Measurements from ENCODE around the gene TGFBR2.

TGFBR2 gene

GRCh38 chr3:30606301-30607031 is at the start of gene TGFBR2:
TSS of gene TGFBR2 (plus strand) at chr3:30606601. CDS start at chr3:30606884, 283 bp downstream.
- DNase-seq (ENCODE audit: low read depth), result peak; percentile 73

- no peak for DNase-seq (ENCODE audit: low read depth)
Observed at GRCh38 chr3:30557746-30558303, 48.6 kb upstream of the TGFBR2 start.

- DNase-seq (ENCODE audit: low read depth), result no peak
Observed at GRCh38 chr3:30563956-30564355, 42.4 kb upstream of the TGFBR2 start.

- DNase-seq (ENCODE audit: low read depth), result no peak
Observed at GRCh38 chr3:30567139-30567753, 39.2 kb upstream of the TGFBR2 start.

- DNase-seq (ENCODE audit: low read depth), result no peak
Observed at GRCh38 chr3:30576946-30577345, 29.5 kb upstream of the TGFBR2 start.

- DNase-seq (ENCODE audit: low read depth), result no peak
Observed at GRCh38 chr3:30577788-30578187, 28.6 kb upstream of the TGFBR2 start.

- DNase-seq (ENCODE audit: low read depth), result no peak
Observed at GRCh38 chr3:30578479-30578878, 27.9 kb upstream of the TGFBR2 start.

- no peak for DNase-seq (ENCODE audit: low read depth)
Observed at GRCh38 chr3:30578986-30579579, 27.3 kb upstream of the TGFBR2 start.

- DNase-seq (ENCODE audit: low read depth), result no peak
Observed at GRCh38 chr3:30581067-30581585, 25.3 kb upstream of the TGFBR2 start.

- no peak for DNase-seq (ENCODE audit: low read depth)
Observed at GRCh38 chr3:30581982-30582381, 24.4 kb upstream of the TGFBR2 start.

- DNase-seq (ENCODE audit: low read depth), result no peak
Observed at GRCh38 chr3:30583973-30584372, 22.4 kb upstream of the TGFBR2 start.

- no peak for DNase-seq (ENCODE audit: low read depth)
Observed at GRCh38 chr3:30585654-30586053, 20.7 kb upstream of the TGFBR2 start.

GRCh38 chr3:30586096-30586805 is 20.1 kb upstream of the TGFBR2 start:
- DNase-seq (ENCODE audit: low read depth), result no peak

- no peak for DNase-seq (ENCODE audit: low read depth)
Observed at GRCh38 chr3:30586806-30587486, 19.5 kb upstream of the TGFBR2 start.

- no peak for DNase-seq (ENCODE audit: low read depth)
Observed at GRCh38 chr3:30587904-30588303, 18.5 kb upstream of the TGFBR2 start.

GRCh38 chr3:30596152-30596551 is 10.2 kb upstream of the TGFBR2 start:
- DNase-seq (ENCODE audit: low read depth), result no peak

GRCh38 chr3:30597131-30597768 is 9.2 kb upstream of the TGFBR2 start:
- DNase-seq (ENCODE audit: low read depth), result no peak

GRCh38 chr3:30597769-30598134 is 8.6 kb upstream of the TGFBR2 start:
- no peak for DNase-seq (ENCODE audit: low read depth)

- DNase-seq (ENCODE audit: low read depth), result no peak
Observed at GRCh38 chr3:30598668-30599545, 7.5 kb upstream of the TGFBR2 start.

- DNase-seq (ENCODE audit: low read depth), result no peak
Observed at GRCh38 chr3:30600572-30600971, 5.8 kb upstream of the TGFBR2 start.

Measured in stimulated activated CD8-positive, alpha-beta memory T cell treated with anti-CD3 and anti-CD28 coated beads, Interleukin-7, amount 100 ng/mL, for 24 hours (primary cell).